HEK293 (cell line): ENCODE measurements around the gene DEFB113.

Source experiments
- CTCF ChIA-PET: fragments of 350-600 bp; formaldehyde crosslinking; extraction: SDS; loops from one replicate; lab custom pipeline; 2021; ENCODE audit warnings: antibody characterized with exemption; lab: Yijun Ruan, JAX
- POLR2A ChIA-PET: fragments of 300-600 bp; formaldehyde crosslinking; extraction: SDS; loops from one replicate; lab custom pipeline; 2020; ENCODE audit warnings: antibody characterized with exemption, inconsistent platforms; lab: Yijun Ruan, JAX
- H3K27ac ChIP-seq: fragments of 200-500 bp; sonication (Bioruptor generic); 2 replicates; pipeline ENCODE4 v1.5.1; 2014; ENCODE audit warnings: low read depth, low read length, control low read depth, inconsistent platforms; ENCODE audit errors: extremely low read depth
- H3K36me3 ChIP-seq, 2 experiments: fragments of 200-500 bp in 1 of 2; sonication (Bioruptor generic) in 1 of 2; 1 replicate in 1 of 2; 2 replicates in 1 of 2; pipeline ENCODE4 v1.5.1; 2014 to 2017; ENCODE audit warnings: inconsistent platforms in 2 of 2, low read length in 2 of 2; ENCODE audit not compliant: control insufficient read depth in 2 of 2, insufficient read depth in 1 of 2
- H3K4me1 ChIP-seq: fragments of 200-500 bp; sonication (Bioruptor generic); 2 replicates; pipeline ENCODE4 v1.5.1; 2014; ENCODE audit warnings: mild to moderate bottlenecking, low read length, inconsistent platforms; ENCODE audit not compliant: control insufficient read depth, insufficient read depth
- H3K4me3 ChIP-seq: 2 replicates; pipeline ENCODE4 v1.5.1; 2011; ENCODE audit warnings: low read depth, mild to moderate bottlenecking, control low read depth, low read length, moderate library complexity
- H3K9me3 ChIP-seq: fragments of 200-500 bp; sonication (Bioruptor generic); 2 replicates; pipeline ENCODE4 v1.5.1; 2014; ENCODE audit warnings: low read depth, low read length, inconsistent platforms; ENCODE audit not compliant: control insufficient read depth, insufficient read depth
- GLIS2 ChIP-seq: fragments of 450-650 bp; formaldehyde crosslinking; IDR thresholded peaks from 2 replicates; pipeline ENCODE4 v1.5.1; 2016; ENCODE audit warnings: missing biosample characterization, missing genetic modification characterization
- HOXA7 ChIP-seq: sonication (generic); formaldehyde crosslinking; IDR thresholded peaks from 2 replicates; pipeline ENCODE4 v1.8.1; 2022; ENCODE audit warnings: missing genetic modification reagents, borderline replicate concordance
- KLF9 ChIP-seq: fragments of 450-650 bp; formaldehyde crosslinking; IDR thresholded peaks from 2 replicates; pipeline ENCODE4 v1.5.1; 2016; ENCODE audit warnings: missing biosample characterization, missing genetic modification characterization, low read depth
- MEIS1 ChIP-seq: sonication (generic); formaldehyde crosslinking; IDR thresholded peaks from 2 replicates; pipeline ENCODE4 v1.8.1; 2022; ENCODE audit warnings: missing genetic modification reagents, mild to moderate bottlenecking, borderline replicate concordance
- MZF1 ChIP-seq: fragments of 450-650 bp; formaldehyde crosslinking; IDR thresholded peaks from 2 replicates; pipeline ENCODE4 v1.5.1; 2017; ENCODE audit warnings: missing biosample characterization, missing genetic modification characterization, borderline replicate concordance
- ZBTB11 ChIP-seq: fragments of 450-650 bp; formaldehyde crosslinking; conservative IDR thresholded peaks from 2 replicates; pipeline ENCODE4 v1.5.1; 2016; ENCODE audit warnings: low read depth, missing biosample characterization, missing genetic modification characterization
- ZBTB21 ChIP-seq: fragments of 450-650 bp; formaldehyde crosslinking; IDR thresholded peaks from 2 replicates; pipeline ENCODE4 v1.5.1; 2017; ENCODE audit warnings: missing biosample characterization, missing genetic modification characterization
- ZBTB44 ChIP-seq: fragments of 450-650 bp; IDR thresholded peaks from 2 replicates; pipeline ENCODE4 v1.5.1; 2018; ENCODE audit warnings: missing biosample characterization, mild to moderate bottlenecking, missing genetic modification characterization
- ZNF121 ChIP-seq: fragments of 450-650 bp; formaldehyde crosslinking; IDR thresholded peaks from 2 replicates; pipeline ENCODE4 v1.5.1; 2016; ENCODE audit warnings: missing biosample characterization, missing genetic modification characterization
- ZNF140 ChIP-seq: fragments of 450-650 bp; formaldehyde crosslinking; IDR thresholded peaks from 2 replicates; pipeline ENCODE4 v1.5.1; 2016; ENCODE audit warnings: missing biosample characterization, missing genetic modification characterization
- ZNF18 ChIP-seq: fragments of 450-650 bp; formaldehyde crosslinking; IDR thresholded peaks from 2 replicates; pipeline ENCODE4 v1.5.1; 2016; ENCODE audit warnings: missing biosample characterization, missing genetic modification characterization
- ZNF274 ChIP-seq, 2 experiments: fragments of 200-500 bp in 1 of 2; fragments of 450-650 bp in 1 of 2; sonication (Bioruptor generic) in 1 of 2; formaldehyde crosslinking in 1 of 2; IDR thresholded peaks; 2 replicates each; pipeline versions ENCODE4 v1.5.1 to v1.6.1; 2014 to 2016; ENCODE audit warnings: borderline replicate concordance in 1 of 2, inconsistent platforms in 1 of 2, low read length in 1 of 2, missing biosample characterization in 1 of 2, missing genetic modification characterization in 1 of 2
- ZNF544 ChIP-seq: fragments of 450-650 bp; formaldehyde crosslinking; IDR thresholded peaks from 2 replicates; pipeline ENCODE4 v1.5.0; 2017; ENCODE audit warnings: missing biosample characterization, missing genetic modification characterization
- ZNF571 ChIP-seq: fragments of 450-650 bp; formaldehyde crosslinking; IDR thresholded peaks from 2 replicates; pipeline ENCODE4 v1.5.0; 2017; ENCODE audit warnings: missing biosample characterization, missing genetic modification characterization
- ZNF600 ChIP-seq: fragments of 450-650 bp; formaldehyde crosslinking; IDR thresholded peaks from 2 replicates; pipeline ENCODE4 v1.5.1; 2016; ENCODE audit warnings: missing biosample characterization, missing genetic modification characterization
- ZNF624 ChIP-seq: fragments of 450-650 bp; formaldehyde crosslinking; IDR thresholded peaks from 2 replicates; pipeline ENCODE4 v1.5.1; 2017; ENCODE audit warnings: missing biosample characterization, missing genetic modification characterization
- ZNF654 ChIP-seq: fragments of 450-650 bp; formaldehyde crosslinking; IDR thresholded peaks from 2 replicates; pipeline ENCODE4 v1.5.1; 2016; ENCODE audit warnings: low read depth, missing biosample characterization, missing genetic modification characterization
- ZNF747 ChIP-seq: fragments of 450-650 bp; formaldehyde crosslinking; IDR thresholded peaks from 2 replicates; pipeline ENCODE4 v1.5.1; 2016; ENCODE audit warnings: missing biosample characterization, missing genetic modification characterization
- ZNF768 ChIP-seq: fragments of 450-650 bp; formaldehyde crosslinking; IDR thresholded peaks from 2 replicates; pipeline ENCODE4 v1.5.1; 2018; ENCODE audit warnings: missing biosample characterization, mild to moderate bottlenecking, missing genetic modification characterization
- TF ChIP-seq, protein P1 (sequence below): fragments of 450-650 bp; formaldehyde crosslinking; IDR thresholded peaks from 2 replicates; pipeline ENCODE4 v1.5.1; 2016; ENCODE audit warnings: missing biosample characterization, missing genetic modification characterization
- TF ChIP-seq, protein P2 (sequence below): fragments of 450-650 bp; formaldehyde crosslinking; IDR thresholded peaks from 2 replicates; pipeline ENCODE4 v1.5.1; 2017; ENCODE audit warnings: missing biosample characterization, missing genetic modification characterization
- TF ChIP-seq, protein P3 (sequence below): fragments of 450-650 bp; formaldehyde crosslinking; IDR thresholded peaks from 2 replicates; pipeline ENCODE4 v1.5.1; 2016; ENCODE audit warnings: missing biosample characterization, missing genetic modification characterization

Gene DEFB113

GRCh38 chr6:49929340-49929739, 40.1 kb downstream of the DEFB113 start:
- Histone ChIP-seq H3K4me1 (no peaks in the 10 kb centered on the region), H3K4me3 (no peak overlapping the region), H3K27ac (no peak overlapping the region), H3K36me3 (no peaks in the 10 kb centered on the region), H3K9me3 (no peaks in the 10 kb centered on the region)
- TF ChIP-seq MZF1 (tag by site-specific recombination) (no peak), ZNF140 (no peak), HOXA7 (CRISPR knock-in tag) (no peak), ZNF747 (tag by site-specific recombination) (no peak), ZBTB11 (tag by site-specific recombination) (no peak), ZBTB21 (no peak), ZNF600 (no peak), ZNF18 (tag by site-specific recombination) (no peak), GLIS2 (no peak)
- TF ChIP-seq, protein P1, sequence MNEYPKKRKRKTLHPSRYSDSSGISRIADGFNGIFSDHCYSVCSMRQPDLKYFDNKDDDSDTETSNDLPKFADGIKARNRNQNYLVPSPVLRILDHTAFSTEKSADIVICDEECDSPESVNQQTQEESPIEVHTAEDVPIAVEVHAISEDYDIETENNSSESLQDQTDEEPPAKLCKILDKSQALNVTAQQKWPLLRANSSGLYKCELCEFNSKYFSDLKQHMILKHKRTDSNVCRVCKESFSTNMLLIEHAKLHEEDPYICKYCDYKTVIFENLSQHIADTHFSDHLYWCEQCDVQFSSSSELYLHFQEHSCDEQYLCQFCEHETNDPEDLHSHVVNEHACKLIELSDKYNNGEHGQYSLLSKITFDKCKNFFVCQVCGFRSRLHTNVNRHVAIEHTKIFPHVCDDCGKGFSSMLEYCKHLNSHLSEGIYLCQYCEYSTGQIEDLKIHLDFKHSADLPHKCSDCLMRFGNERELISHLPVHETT (tag by site-specific recombination) = no peak
- POLR2A ChIA-PET = no interaction called here
- CTCF ChIA-PET = no interaction called here

GRCh38 chr6:49923826-49924225, 45.6 kb downstream of the DEFB113 start:
- POLR2A ChIA-PET = no interaction called here
- Histone ChIP-seq H3K36me3 (no peaks in the 10 kb centered on the region), H3K9me3 (no peaks in the 10 kb centered on the region), H3K4me1 (no peaks in the 10 kb centered on the region), H3K27ac (no peak overlapping the region), H3K4me3 (no peak overlapping the region)
- CTCF ChIA-PET = no interaction called here
- TF ChIP-seq, protein P2, sequence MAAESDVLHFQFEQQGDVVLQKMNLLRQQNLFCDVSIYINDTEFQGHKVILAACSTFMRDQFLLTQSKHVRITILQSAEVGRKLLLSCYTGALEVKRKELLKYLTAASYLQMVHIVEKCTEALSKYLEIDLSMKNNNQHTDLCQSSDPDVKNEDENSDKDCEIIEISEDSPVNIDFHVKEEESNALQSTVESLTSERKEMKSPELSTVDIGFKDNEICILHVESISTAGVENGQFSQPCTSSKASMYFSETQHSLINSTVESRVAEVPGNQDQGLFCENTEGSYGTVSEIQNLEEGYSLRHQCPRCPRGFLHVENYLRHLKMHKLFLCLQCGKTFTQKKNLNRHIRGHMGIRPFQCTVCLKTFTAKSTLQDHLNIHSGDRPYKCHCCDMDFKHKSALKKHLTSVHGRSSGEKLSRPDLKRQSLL (tag by site-specific recombination) = no peak
- TF ChIP-seq ZNF768 (tag by site-specific recombination) (no peak), KLF9 (tag by site-specific recombination) (no peak), ZNF624 (tag by site-specific recombination) (no peak), ZNF544 (tag by site-specific recombination) (no peak), ZNF121 (tag by site-specific recombination) (no peak), MEIS1 (CRISPR knock-in tag) (no peak), ZNF654 (tag by site-specific recombination) (no peak), ZBTB44 (no peak), ZNF274 (IDR thresholded peaks at IDR 0.05; ENCODE audit: low read length) (no peak), ZNF274 (tag by site-specific recombination; IDR thresholded peaks at IDR 0.05; ENCODE audit: borderline replicate concordance) (no peak), ZNF571 (tag by site-specific recombination) (no peak)
- TF ChIP-seq, protein P3, sequence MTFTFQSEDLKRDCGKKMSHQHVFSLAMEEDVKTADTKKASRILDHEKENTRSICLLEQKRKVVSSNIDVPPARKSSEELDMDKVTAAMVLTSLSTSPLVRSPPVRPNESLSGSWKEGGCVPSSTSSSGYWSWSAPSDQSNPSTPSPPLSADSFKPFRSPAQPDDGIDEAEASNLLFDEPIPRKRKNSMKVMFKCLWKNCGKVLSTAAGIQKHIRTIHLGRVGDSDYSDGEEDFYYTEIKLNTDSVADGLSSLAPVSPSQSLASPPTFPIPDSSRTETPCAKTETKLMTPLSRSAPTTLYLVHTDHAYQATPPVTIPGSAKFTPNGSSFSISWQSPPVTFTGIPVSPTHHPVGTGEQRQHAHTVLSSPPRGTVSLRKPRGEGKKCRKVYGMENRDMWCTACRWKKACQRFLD (tag by site-specific recombination) = no peak
